ENCODE results near the gene PARD3.
"Not testable (repeated sequence)": the region's sequence is repeated elsewhere in the genome, so short reads cannot be mapped to it uniquely, and the experiment has no call there.

PARD3 gene

GRCh38 chr10:34352599-34353204, 462.4 kb downstream of the PARD3 start:
- WGBS (ENCODE audit: extremely low coverage, insufficient coverage, insufficient read length): no CpG with 5 or more reads among the region's 45 CpGs
- not testable (repeated sequence) for H4K91ac ChIP-seq (ENCODE audit: low read depth, low read length); H3K9ac ChIP-seq (ENCODE audit: low read length); H3K4me1 ChIP-seq (ENCODE audit: control insufficient read depth in 1 of 2, insufficient read depth in 2 of 2, low read length in 2 of 2); H3K4me3 ChIP-seq (ENCODE audit: low read depth, low read length); H2AK5ac ChIP-seq (ENCODE audit: low read length); H2AFZ ChIP-seq (ENCODE audit: insufficient read depth, low read length, poor library complexity); H2BK5ac ChIP-seq (ENCODE audit: low read depth, low read length, poor library complexity); H3K14ac ChIP-seq (ENCODE audit: low read length); H3K79me2 ChIP-seq (ENCODE audit: control insufficient read depth, insufficient read depth, low read length, poor library complexity); H3K9me3 ChIP-seq (ENCODE audit: insufficient read depth, low read depth, low read length); H4K12ac ChIP-seq (ENCODE audit: low read depth, low read length); H3K27me3 ChIP-seq (ENCODE audit: insufficient read depth, low read length); H2BK120ac ChIP-seq (ENCODE audit: insufficient read depth, low read length, poor library complexity); H3K4me2 ChIP-seq (ENCODE audit: low read length); H3K36me3 ChIP-seq (ENCODE audit: control insufficient read depth in 1 of 2, insufficient read depth in 2 of 2, low read length in 2 of 2); DNase-seq; H3K23ac ChIP-seq (ENCODE audit: low read length); H3K79me1 ChIP-seq (ENCODE audit: low read length); H2BK12ac ChIP-seq (ENCODE audit: low read length); H3K27ac ChIP-seq (ENCODE audit: low read depth, low read length); H4K8ac ChIP-seq (ENCODE audit: low read depth, low read length); H3K4ac ChIP-seq (ENCODE audit: low read depth, low read length); H3K18ac ChIP-seq (ENCODE audit: low read length)

GRCh38 chr10:34351161-34351560, 463.9 kb downstream of the PARD3 start:
- Histone ChIP-seq H3K4me2 (ENCODE audit: low read length) (no peak overlapping the region), H4K12ac (ENCODE audit: low read depth, low read length) (no peak overlapping the region), H3K4ac (ENCODE audit: low read depth, low read length) (no peak overlapping the region), H3K4me1 (ENCODE audit: control insufficient read depth in 1 of 2, insufficient read depth in 2 of 2, low read length in 2 of 2) (no peaks in the 10 kb centered on the region), H3K79me2 (ENCODE audit: control insufficient read depth, insufficient read depth, low read length, poor library complexity) (no peaks in the 10 kb centered on the region), H3K4me3 (ENCODE audit: low read depth, low read length) (no peak overlapping the region), H3K79me1 (ENCODE audit: low read length) (no peaks in the 10 kb centered on the region), H2BK5ac (ENCODE audit: low read depth, low read length, poor library complexity) (no peak overlapping the region), H4K8ac (ENCODE audit: low read depth, low read length) (no peak overlapping the region), H2AK5ac (ENCODE audit: low read length) (no peak overlapping the region), H2AFZ (ENCODE audit: insufficient read depth, low read length, poor library complexity) (no peak overlapping the region), H3K27me3 (ENCODE audit: insufficient read depth, low read length) (no peaks in the 10 kb centered on the region), H3K9me3 (ENCODE audit: insufficient read depth, low read depth, low read length) (no peaks in the 10 kb centered on the region), H3K36me3 (ENCODE audit: control insufficient read depth in 1 of 2, insufficient read depth in 2 of 2, low read length in 2 of 2) (no peaks in the 10 kb centered on the region), H4K91ac (ENCODE audit: low read depth, low read length) (no peak overlapping the region), H3K18ac (ENCODE audit: low read length) (no peak overlapping the region), H3K23ac (ENCODE audit: low read length) (no peak overlapping the region), H2BK120ac (ENCODE audit: insufficient read depth, low read length, poor library complexity) (no peak overlapping the region), H3K9ac (ENCODE audit: low read length) (no peak overlapping the region), H3K14ac (ENCODE audit: low read length) (no peak overlapping the region), H2BK12ac (ENCODE audit: low read length) (no peak overlapping the region), H3K27ac (ENCODE audit: low read depth, low read length) (no peak overlapping the region)
- no peak for DNase-seq
- WGBS (ENCODE audit: extremely low coverage, insufficient coverage, insufficient read length): no CpG with 5 or more reads among the region's 3 CpGs

GRCh38 chr10:34348917-34349485, 466.1 kb downstream of the PARD3 start:
- no peak for DNase-seq
- no peak overlapping the region for H4K91ac ChIP-seq (ENCODE audit: low read depth, low read length)
- H3K79me1 ChIP-seq (ENCODE audit: low read length): no peaks in the 10 kb centered on the region
- no peaks in the 10 kb centered on the region for H3K27me3 ChIP-seq (ENCODE audit: insufficient read depth, low read length)
- no peaks in the 10 kb centered on the region for H3K4me1 ChIP-seq (ENCODE audit: control insufficient read depth in 1 of 2, insufficient read depth in 2 of 2, low read length in 2 of 2)
- no peak overlapping the region for H4K12ac ChIP-seq (ENCODE audit: low read depth, low read length)
- H2BK120ac ChIP-seq (ENCODE audit: insufficient read depth, low read length, poor library complexity): no peak overlapping the region
- no peak overlapping the region for H3K4ac ChIP-seq (ENCODE audit: low read depth, low read length)
- no peak overlapping the region for H3K4me3 ChIP-seq (ENCODE audit: low read depth, low read length)
- H3K79me2 ChIP-seq (ENCODE audit: control insufficient read depth, insufficient read depth, low read length, poor library complexity): no peaks in the 10 kb centered on the region
- no peak overlapping the region for H3K14ac ChIP-seq (ENCODE audit: low read length)
- no peak overlapping the region for H3K18ac ChIP-seq (ENCODE audit: low read length)
- no peak overlapping the region for H2AFZ ChIP-seq (ENCODE audit: insufficient read depth, low read length, poor library complexity)
- H3K23ac ChIP-seq (ENCODE audit: low read length): no peak overlapping the region
- H2AK5ac ChIP-seq (ENCODE audit: low read length): no peak overlapping the region
- no CpG with 5 or more reads among the region's 7 CpGs for WGBS (ENCODE audit: extremely low coverage, insufficient coverage, insufficient read length)
- no peak overlapping the region for H3K4me2 ChIP-seq (ENCODE audit: low read length)
- H2BK12ac ChIP-seq (ENCODE audit: low read length): no peak overlapping the region
- no peak overlapping the region for H4K8ac ChIP-seq (ENCODE audit: low read depth, low read length)
- no peak overlapping the region for H3K9ac ChIP-seq (ENCODE audit: low read length)
- H3K9me3 ChIP-seq (ENCODE audit: insufficient read depth, low read depth, low read length): no peaks in the 10 kb centered on the region
- H2BK5ac ChIP-seq (ENCODE audit: low read depth, low read length, poor library complexity): no peak overlapping the region
- no peaks in the 10 kb centered on the region for H3K36me3 ChIP-seq (ENCODE audit: control insufficient read depth in 1 of 2, insufficient read depth in 2 of 2, low read length in 2 of 2)
- no peak overlapping the region for H3K27ac ChIP-seq (ENCODE audit: low read depth, low read length)

DNA sequence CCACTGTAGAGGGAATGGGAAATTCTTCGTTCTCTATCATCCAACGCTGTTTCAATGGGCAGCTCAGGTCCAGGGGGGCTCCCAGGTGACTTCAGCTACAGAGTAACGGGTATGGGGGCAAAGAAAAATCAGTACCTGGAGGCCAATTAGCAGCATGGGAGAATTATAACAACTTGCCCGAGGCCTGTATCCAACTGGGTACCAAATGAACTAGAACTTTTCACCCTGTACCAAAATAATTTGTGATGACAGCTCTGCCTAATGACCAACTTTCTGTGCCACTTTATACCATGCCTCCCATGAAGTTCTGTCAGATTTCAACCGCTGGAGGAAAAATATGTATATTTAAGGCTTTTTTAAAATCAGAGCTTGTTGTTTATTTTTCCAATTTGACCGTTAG, 467.1 kb downstream of the PARD3 start:
- Histone ChIP-seq H2AK5ac (ENCODE audit: low read length) (no peak overlapping the region), H3K4me3 (ENCODE audit: low read depth, low read length) (no peak overlapping the region), H3K9ac (ENCODE audit: low read length) (no peak overlapping the region), H2BK5ac (ENCODE audit: low read depth, low read length, poor library complexity) (no peak overlapping the region), H3K27ac (ENCODE audit: low read depth, low read length) (no peak overlapping the region), H2BK120ac (ENCODE audit: insufficient read depth, low read length, poor library complexity) (no peak overlapping the region), H3K23ac (ENCODE audit: low read length) (no peak overlapping the region), H3K18ac (ENCODE audit: low read length) (no peak overlapping the region), H3K4me2 (ENCODE audit: low read length) (no peak overlapping the region), H2AFZ (ENCODE audit: insufficient read depth, low read length, poor library complexity) (no peak overlapping the region), H2BK12ac (ENCODE audit: low read length) (no peak overlapping the region), H3K36me3 (ENCODE audit: control insufficient read depth in 1 of 2, insufficient read depth in 2 of 2, low read length in 2 of 2) (no peaks in the 10 kb centered on the region), H4K8ac (ENCODE audit: low read depth, low read length) (no peak overlapping the region), H3K4me1 (ENCODE audit: control insufficient read depth in 1 of 2, insufficient read depth in 2 of 2, low read length in 2 of 2) (no peaks in the 10 kb centered on the region), H4K91ac (ENCODE audit: low read depth, low read length) (no peak overlapping the region), H3K9me3 (ENCODE audit: insufficient read depth, low read depth, low read length) (no peaks in the 10 kb centered on the region), H3K4ac (ENCODE audit: low read depth, low read length) (no peak overlapping the region), H3K79me1 (ENCODE audit: low read length) (no peaks in the 10 kb centered on the region), H3K14ac (ENCODE audit: low read length) (no peak overlapping the region), H3K79me2 (ENCODE audit: control insufficient read depth, insufficient read depth, low read length, poor library complexity) (no peaks in the 10 kb centered on the region), H3K27me3 (ENCODE audit: insufficient read depth, low read length) (no peaks in the 10 kb centered on the region), H4K12ac (ENCODE audit: low read depth, low read length) (no peak overlapping the region)
- no CpG with 5 or more reads among the region's 6 CpGs for WGBS (ENCODE audit: extremely low coverage, insufficient coverage, insufficient read length)
- DNase-seq: no peak

All from trophoblast cell (in vitro differentiated cells and primary cell).